T-helper 2 cell treated with Interferon-gamma antibody and Interleukin-4, amounts not matched to agents 5 μg/mL and 100 μg/mL, for 36 hours (primary cell): ENCODE results near the gene AMD1.
"Not testable (repeated sequence)": the region's sequence is repeated elsewhere in the genome, so short reads cannot be mapped to it uniquely, and the experiment has no call there.

Source experiments
- DNase-seq: peaks from one replicate; pipeline ENCODE4 v3.0.0; 2021; ENCODE audit warnings: low spot score
- H3K27ac Mint-ChIP-seq: one replicate; pipeline ENCODE4 v1.8.0; 2021; ENCODE audit warnings: mild to moderate bottlenecking, mixed read lengths
- H3K27me3 Mint-ChIP-seq: one replicate; pipeline ENCODE4 v1.8.0; 2021; ENCODE audit warnings: low read depth, mixed read lengths
- H3K36me3 Mint-ChIP-seq: one replicate; pipeline ENCODE4 v1.8.0; 2021; ENCODE audit warnings: low read depth, mixed read lengths
- H3K4me1 Mint-ChIP-seq: one replicate; pipeline ENCODE4 v1.8.0; 2021; ENCODE audit warnings: low read depth, mixed read lengths
- H3K4me3 Mint-ChIP-seq: one replicate; pipeline ENCODE4 v1.8.0; 2022; ENCODE audit warnings: mild to moderate bottlenecking, moderate library complexity, mixed read lengths
- H3K9me3 Mint-ChIP-seq: one replicate; pipeline ENCODE4 v1.8.0; 2021; ENCODE audit warnings: mixed read lengths

Gene AMD1

GRCh38 chr6:110873981-110874879 is at the start of gene AMD1:
TSS of gene AMD1 (plus strand) at chr6:110874785. CDS start at chr6:110875106, 321 bp downstream.
- peaks cover 26% of the 10 kb centered on the region for H3K4me1 Mint-ChIP-seq
- H3K9me3 Mint-ChIP-seq: no peaks in the 10 kb centered on the region
- H3K36me3 Mint-ChIP-seq: peaks cover 19% of the 10 kb centered on the region
- DNase-seq: peak; percentile 93
- peak within 1 kb of the TSS; percentile 97 for H3K4me3 Mint-ChIP-seq
- H3K27ac Mint-ChIP-seq: peak within 1 kb of the TSS; percentile 99
- peaks cover 2% of the 10 kb centered on the region for H3K27me3 Mint-ChIP-seq

DNA sequence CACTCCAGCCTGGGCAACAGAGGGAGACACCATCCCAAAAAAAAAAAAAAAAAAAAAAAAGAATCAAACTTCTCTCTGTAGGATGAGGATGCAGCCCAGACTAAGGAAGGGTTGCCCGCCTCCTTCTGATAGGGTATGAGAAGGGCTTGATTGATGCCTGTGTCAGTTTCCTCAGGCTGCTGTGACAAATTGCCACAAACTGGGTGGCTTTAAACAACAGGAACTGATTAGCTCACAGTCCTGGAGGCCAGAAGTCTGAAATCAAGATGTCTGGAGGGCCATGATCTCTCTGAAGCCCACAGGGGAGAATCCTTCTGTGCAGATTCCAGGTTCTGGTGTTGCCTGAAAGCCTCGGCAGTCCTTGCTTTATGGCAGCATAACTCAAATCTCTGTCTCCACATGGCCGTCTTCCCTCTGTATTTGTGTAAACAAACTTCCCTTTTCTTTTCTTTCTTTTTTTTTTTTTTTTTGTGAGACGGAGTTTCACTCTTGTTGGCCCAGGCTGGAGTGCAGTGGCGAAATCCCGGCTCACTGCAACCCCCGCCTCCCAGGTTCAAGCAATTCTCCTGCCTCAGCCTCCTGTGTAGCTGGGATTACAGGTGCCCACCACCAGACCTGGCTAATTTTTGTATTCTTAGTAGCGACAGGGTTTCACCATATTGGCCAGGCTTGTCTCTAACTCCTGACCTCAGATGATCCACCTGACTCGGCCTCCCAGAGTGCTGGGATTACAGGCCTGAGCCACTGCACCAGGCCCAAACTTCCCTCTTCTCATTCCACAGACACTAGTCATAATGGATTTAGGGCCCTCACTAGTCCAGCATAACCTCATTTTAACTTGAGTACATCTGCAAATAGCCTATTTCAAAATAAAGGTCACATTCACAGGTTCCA is 48.1 kb upstream of the AMD1 start:
- Mint-ChIP-seq H3K9me3 (no peaks in the 10 kb centered on the region), H3K4me3 (no peak overlapping the region), H3K27me3 (peaks cover 11% of the 10 kb centered on the region), H3K4me1 (peaks cover 11% of the 10 kb centered on the region), H3K36me3 (no peaks in the 10 kb centered on the region), H3K27ac (no peak overlapping the region)
- DNase-seq: no peak

- Mint-ChIP-seq H3K27ac (no peak overlapping the region), H3K27me3 (peaks cover 8% of the 10 kb centered on the region), H3K4me3 (no peak overlapping the region), H3K36me3 (no peaks in the 10 kb centered on the region), H3K9me3 (no peaks in the 10 kb centered on the region), H3K4me1 (no peaks in the 10 kb centered on the region)
- DNase-seq: no peak
Observed at GRCh38 chr6:110828396-110828795, 46.2 kb upstream of the AMD1 start.

DNA sequence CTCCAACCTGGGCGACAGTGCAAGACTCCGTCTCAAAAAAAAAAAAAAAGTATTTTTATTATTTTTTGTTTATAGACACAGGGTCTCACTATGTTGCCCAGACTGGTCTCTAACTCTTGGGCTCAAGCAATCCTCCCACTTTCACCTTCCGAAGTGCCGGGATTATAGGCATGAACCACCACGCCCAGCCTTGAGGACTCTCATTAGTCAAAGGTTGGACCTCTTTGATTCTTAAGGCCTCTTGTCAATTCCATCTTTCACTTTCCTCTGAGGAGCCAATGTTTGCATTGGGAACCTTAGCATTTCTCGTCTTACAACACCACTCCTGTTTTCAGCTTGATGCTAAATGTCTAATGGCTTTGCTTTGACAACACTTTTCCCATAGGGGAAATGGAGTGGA is 43.2 kb upstream of the AMD1 start:
- Mint-ChIP-seq H3K27me3 (no peaks in the 10 kb centered on the region), H3K27ac (no peak overlapping the region), H3K4me3 (no peak overlapping the region), H3K9me3 (no peaks in the 10 kb centered on the region), H3K36me3 (no peaks in the 10 kb centered on the region), H3K4me1 (no peaks in the 10 kb centered on the region)
- no peak for DNase-seq

DNA sequence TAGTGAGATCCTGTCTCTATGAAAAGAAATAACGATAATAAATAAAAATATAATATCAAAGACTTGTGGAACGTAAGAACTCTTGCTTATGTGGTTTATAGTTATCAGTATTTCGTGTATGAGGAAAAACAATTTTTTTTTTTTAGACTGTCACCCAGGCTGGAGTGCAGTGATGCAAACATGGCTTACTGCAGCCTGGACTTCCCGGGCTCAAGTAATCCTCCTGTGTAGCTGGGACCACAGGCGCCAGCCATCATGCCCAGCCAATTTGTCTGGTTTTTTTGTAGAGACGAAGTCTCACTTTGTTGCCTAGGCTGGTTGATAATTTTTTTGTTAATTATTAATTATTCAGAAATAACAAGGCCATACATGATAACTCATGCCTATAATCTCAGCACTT is 40.8 kb upstream of the AMD1 start:
- peaks cover 2% of the 10 kb centered on the region for H3K27me3 Mint-ChIP-seq
- no peak for DNase-seq
- H3K9me3 Mint-ChIP-seq: no peaks in the 10 kb centered on the region
- no peak overlapping the region for H3K4me3 Mint-ChIP-seq
- H3K36me3 Mint-ChIP-seq: no peaks in the 10 kb centered on the region
- no peak overlapping the region for H3K27ac Mint-ChIP-seq
- no peaks in the 10 kb centered on the region for H3K4me1 Mint-ChIP-seq

DNA sequence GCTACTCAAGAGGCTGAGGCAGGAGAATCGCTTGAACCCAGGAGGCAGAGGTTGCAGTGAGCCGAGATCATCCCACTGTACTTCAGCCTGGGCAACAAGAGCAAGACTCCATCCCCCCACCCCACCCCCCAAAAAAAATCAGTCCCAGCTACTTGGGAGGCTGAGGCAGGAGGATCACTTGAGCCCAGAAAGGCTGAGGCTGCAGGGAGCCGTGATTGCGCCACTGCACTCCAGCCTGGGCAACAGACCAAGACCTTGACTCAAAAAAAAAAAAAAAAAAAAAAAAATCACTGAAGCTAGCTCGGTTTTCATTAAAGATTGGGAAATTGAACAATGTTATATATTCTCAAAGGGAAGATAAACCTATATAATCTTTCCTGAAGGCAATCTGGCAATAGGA is 38.8 kb upstream of the AMD1 start:
- DNase-seq, H3K4me3 Mint-ChIP-seq, H3K4me1 Mint-ChIP-seq, H3K9me3 Mint-ChIP-seq, H3K27me3 Mint-ChIP-seq, H3K27ac Mint-ChIP-seq, H3K36me3 Mint-ChIP-seq: not testable (repeated sequence)

DNA sequence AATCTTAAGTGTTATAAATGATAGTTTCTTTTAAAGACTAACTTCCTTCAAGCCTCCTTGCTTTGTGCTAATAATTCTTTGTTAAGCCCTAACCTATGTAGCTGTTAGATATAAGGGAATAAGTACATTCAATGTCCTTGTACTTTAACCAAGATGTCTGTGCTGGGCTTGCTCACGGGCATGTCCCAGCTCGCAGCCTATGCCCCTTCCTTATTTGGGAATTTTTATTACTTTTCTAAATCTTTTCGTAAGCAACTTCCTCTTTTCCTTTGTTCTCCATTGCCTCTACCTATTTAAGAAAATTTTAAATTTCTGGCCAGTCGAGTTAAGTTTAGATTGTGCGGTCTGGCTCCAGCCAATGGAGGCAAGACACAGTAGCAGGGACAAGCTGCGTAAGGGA is 33.3 kb upstream of the AMD1 start:
- Mint-ChIP-seq H3K36me3 (peaks cover 2% of the 10 kb centered on the region), H3K27me3 (peaks cover 4% of the 10 kb centered on the region), H3K4me1 (no peaks in the 10 kb centered on the region), H3K9me3 (no peaks in the 10 kb centered on the region), H3K4me3 (no peak overlapping the region), H3K27ac (no peak overlapping the region)
- no peak for DNase-seq

DNA sequence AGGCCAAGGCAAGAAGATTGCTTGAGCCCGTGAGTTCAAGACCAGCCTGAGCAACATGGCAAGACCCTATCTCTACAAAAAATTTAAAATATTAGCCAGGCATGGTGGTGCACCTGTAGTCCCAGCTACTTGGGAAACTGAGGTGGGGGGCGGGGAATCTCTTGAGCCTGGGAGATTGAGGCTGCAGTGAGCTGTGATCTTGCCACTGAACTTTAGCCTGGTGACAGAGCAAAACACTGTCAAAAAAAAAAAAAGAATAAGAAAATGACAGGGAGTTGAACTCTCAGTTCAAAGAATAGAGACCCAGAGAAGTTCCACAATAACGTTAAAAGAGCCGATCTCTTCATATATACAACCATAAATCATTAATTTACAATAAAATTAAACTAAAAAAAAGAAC is 24.8 kb upstream of the AMD1 start:
- no peaks in the 10 kb centered on the region for H3K9me3 Mint-ChIP-seq
- peaks cover 21% of the 10 kb centered on the region for H3K27me3 Mint-ChIP-seq
- H3K4me1 Mint-ChIP-seq: no peaks in the 10 kb centered on the region
- H3K27ac Mint-ChIP-seq: no peak overlapping the region
- DNase-seq: no peak
- H3K36me3 Mint-ChIP-seq: peaks cover under 1% of the 10 kb centered on the region
- H3K4me3 Mint-ChIP-seq: no peak overlapping the region

- H3K4me1 Mint-ChIP-seq: no peaks in the 10 kb centered on the region
- no peaks in the 10 kb centered on the region for H3K36me3 Mint-ChIP-seq
- H3K27ac Mint-ChIP-seq: no peak overlapping the region
- no peaks in the 10 kb centered on the region for H3K9me3 Mint-ChIP-seq
- H3K4me3 Mint-ChIP-seq: no peak overlapping the region
- peaks cover 21% of the 10 kb centered on the region for H3K27me3 Mint-ChIP-seq
- DNase-seq: no peak
Observed at GRCh38 chr6:110852773-110853172, 21.8 kb upstream of the AMD1 start.

DNA sequence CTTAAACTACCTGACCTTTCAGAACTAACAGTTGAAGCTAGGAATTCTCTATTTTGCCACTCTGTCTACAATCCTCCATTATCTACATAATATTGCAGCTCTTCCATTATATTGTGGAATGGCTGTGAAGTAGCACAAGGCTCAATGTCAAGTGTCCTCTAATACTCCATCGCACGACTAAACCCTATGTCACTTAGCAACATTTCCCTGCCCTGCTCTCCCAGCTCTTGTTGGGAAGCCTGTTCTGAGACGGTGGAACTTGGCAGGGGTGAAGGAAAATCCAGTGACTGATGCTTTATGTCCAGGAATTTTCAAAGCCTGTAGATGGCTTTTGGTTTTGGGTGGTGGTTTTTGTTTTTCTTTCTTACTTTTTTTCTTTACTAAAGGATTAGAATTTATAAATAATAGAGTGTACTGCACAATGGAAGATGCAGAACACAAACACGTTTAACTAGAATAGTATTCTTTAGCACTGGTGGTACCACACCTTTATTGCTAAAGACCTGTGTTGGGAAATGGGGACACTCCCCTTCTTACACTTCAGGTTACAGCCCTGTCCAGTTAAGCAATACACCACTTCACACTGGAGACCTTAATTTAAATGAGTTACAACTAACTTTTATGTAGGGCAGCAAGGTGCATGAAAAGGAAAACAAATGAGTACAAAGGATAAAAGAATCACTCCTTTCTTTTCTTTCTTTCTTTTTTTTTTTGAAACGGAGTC is 20.7 kb upstream of the AMD1 start:
- Mint-ChIP-seq H3K27ac (no peak overlapping the region), H3K4me1 (no peaks in the 10 kb centered on the region), H3K36me3 (no peaks in the 10 kb centered on the region), H3K27me3 (peaks cover 12% of the 10 kb centered on the region), H3K9me3 (no peaks in the 10 kb centered on the region), H3K4me3 (no peak overlapping the region)
- DNase-seq: no peak

DNA sequence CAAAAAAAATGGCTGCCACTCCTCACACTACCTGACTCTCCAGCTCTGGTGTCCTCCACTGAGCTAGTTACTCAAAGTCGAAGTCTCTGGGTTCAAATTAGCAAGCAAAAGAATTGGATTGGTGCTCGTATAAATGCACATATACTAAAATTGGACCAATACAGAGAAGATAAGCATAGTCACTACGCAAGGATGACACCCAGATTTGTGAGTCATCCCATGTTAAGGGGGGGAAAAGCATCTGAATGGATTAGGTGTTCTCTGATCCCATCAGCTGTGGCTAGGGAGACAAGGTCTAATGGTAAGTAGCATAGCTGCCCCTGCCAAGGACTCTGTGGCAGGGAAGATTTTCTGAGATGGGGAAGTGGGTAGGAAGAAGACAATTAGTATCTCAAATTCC is 18.3 kb upstream of the AMD1 start:
- Mint-ChIP-seq H3K9me3 (no peaks in the 10 kb centered on the region), H3K4me3 (no peak overlapping the region), H3K27ac (no peak overlapping the region), H3K27me3 (peaks cover 6% of the 10 kb centered on the region), H3K36me3 (peaks cover 3% of the 10 kb centered on the region), H3K4me1 (peaks cover 4% of the 10 kb centered on the region)
- DNase-seq: no peak

DNA sequence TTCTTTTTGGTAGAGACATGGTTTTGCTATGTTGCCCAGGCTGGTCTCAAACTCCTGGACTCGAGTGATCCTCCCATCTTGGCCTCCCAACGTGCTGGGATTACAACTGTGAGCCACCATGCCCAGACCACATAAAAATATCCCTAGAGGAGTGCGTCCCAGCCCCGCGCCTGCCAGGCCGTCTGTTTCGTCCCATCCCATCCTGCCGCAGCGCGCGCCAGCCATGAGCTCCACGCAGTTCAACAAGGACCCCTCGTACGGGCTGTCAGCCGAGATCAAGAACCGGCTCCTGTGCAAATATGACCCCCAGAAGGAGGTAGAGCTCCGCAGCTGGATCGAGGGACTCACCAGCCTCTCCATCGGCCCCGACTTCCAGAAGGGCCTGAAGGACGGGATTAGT is 16.6 kb upstream of the AMD1 start:
- H3K4me3 Mint-ChIP-seq: no peak overlapping the region
- no peak overlapping the region for H3K27ac Mint-ChIP-seq
- H3K27me3 Mint-ChIP-seq: peaks cover 4% of the 10 kb centered on the region
- no peaks in the 10 kb centered on the region for H3K9me3 Mint-ChIP-seq
- H3K4me1 Mint-ChIP-seq: peaks cover 4% of the 10 kb centered on the region
- DNase-seq: no peak
- H3K36me3 Mint-ChIP-seq: peaks cover 3% of the 10 kb centered on the region

GRCh38 chr6:110858562-110859214 is 15.9 kb upstream of the AMD1 start:
- Mint-ChIP-seq H3K27ac (peak overlapping the region; percentile 60), H3K4me1 (peaks cover 4% of the 10 kb centered on the region), H3K27me3 (peaks cover 2% of the 10 kb centered on the region), H3K9me3 (no peaks in the 10 kb centered on the region), H3K4me3 (no peak overlapping the region), H3K36me3 (peaks cover 3% of the 10 kb centered on the region)
- no peak for DNase-seq
